NCI-H524 (cell line): ENCODE results near the gene JPT1.
"Not testable (repeated sequence)": the region's sequence is repeated elsewhere in the genome, so short reads cannot be mapped to it uniquely, and the experiment has no call there.

Source experiments
- DNase-seq, 2 experiments: peaks; one replicate each; lab custom pipeline; 2025; lab: John Stamatoyannopoulos, UW

Gene JPT1

GRCh38 chr17:75155191-75155601 lies 884 bp upstream of the JPT1 start:
- peak in 1 of 2 experiments; percentile 61 for DNase-seq

DNA sequence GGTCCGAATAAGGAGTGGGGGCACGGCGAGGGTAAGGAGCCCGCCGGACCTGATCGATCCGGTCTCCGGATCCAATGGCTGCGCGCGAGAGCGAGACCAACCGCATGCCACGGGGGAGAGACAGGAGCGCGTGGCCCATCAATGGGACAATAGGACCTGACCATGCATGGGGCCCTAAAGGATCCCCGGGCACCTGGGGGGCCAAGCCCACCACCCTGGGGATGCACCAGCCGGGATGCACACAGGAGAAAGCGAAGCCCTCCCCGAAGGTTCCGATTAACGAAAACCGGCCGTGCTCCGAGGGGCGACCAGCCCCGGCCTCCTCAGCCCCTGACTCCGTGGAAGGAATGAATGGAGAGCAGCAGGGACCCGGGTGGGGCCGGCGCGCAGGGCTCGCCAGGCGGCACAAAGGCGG lies 525 bp downstream of the JPT1 start:
- peak; percentile 50 to 59 for DNase-seq

DNA sequence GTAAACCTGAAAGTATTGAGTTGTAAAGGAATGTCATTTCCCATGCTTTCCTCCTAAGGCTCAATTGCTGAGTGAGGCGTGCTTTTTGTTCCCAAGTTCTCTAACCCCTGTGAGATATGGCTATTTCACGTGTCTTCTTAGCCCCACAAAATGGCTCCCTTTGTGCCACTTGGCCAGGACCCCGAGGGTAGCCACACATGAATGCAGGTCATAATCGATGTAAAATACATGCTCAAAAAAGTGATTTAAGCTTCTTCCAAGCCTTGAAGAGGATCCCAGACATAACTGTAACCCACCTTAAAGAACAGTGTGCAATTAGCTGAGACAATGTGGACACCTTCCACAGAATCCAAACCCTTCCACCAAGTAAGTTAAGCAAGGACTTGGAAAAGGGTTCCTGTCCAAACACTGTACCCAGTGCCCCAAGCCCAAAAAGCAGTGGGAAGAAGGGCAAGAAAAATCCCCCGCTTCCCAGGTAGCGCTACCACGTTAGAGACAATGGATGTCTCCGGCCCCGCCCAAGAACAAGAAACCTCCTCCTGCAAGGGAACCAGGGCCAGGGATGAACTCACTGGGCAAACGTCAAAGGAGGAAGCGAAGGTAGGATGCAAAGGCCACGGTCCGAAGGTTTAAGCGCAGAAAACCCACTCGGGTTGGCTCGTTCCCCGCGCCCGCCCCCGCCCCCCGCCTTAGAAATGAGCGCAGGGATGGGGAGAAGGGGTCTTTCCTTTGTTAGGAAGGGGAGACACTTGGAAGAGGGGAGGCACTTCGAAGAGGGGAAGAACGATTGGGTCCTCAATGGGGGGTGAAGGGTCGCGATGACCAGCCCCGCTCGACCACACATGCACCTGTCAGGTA lies 1.2 kb downstream of the JPT1 start:
- DNase-seq = peak; percentile 59 to 61

DNA sequence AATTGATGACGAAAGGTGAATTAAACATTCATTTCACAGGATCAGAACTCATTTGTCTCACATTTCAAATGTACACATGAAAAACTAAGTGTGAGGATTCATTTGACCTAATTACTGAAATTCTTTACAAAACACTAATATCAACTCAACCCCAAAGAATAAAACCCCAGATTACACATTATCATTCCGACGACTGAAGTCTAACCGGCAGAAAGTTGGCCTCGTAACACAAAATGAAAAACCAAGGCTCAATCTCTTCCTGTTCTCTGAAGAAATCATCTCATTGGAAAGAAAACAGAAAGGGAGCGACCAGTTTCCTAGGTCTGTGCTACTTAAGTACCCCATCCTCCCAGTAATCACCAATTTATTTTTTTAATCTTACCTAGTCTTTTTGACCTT lies 1.8 kb downstream of the JPT1 start:
- DNase-seq = no peak

DNA sequence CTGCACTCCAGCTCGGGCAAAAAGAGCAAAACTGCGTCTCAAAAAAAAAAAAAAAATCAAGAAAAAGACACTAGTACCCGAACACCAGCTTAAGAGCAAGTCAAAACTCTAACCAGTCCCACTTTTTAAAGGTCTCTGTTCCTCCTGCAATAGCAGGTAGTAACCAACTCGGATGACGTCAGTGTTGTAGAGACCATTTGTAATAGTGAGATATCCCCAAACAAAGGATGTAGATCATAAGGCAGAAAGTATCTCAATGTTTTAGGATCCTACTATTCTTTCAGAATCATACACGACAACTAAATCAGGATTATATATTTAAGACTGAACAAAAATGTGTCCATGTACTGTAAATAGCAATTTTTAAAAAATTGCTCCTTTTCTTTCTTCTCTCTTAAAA lies 2.4 kb downstream of the JPT1 start:
- DNase-seq = peak in 1 of 2 experiments; percentile 52

- DNase-seq = no peak
Observed at GRCh38 chr17:75147878-75148546, 6.3 kb downstream of the JPT1 start.

DNA sequence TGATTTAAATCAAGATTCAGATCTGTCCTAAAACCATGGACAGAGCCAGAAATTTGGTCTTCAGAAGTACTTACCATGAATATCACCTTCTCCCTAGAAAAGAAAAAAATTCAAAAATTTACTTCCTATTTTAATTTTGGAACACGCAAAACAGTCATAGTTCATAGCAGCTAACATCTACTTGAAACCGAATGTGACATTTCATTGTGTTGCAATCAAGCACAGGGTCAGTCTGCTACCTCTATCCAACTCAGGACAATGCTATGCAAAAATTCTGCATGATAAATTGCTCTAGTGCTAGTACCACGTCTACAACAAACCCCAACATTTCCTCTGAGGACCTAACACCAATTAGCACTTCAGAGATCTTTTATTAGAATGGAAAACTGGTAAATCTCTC lies 7.7 kb downstream of the JPT1 start:
- DNase-seq = no peak

- DNase-seq = no peak
Observed at GRCh38 chr17:75144816-75145512, 9.3 kb downstream of the JPT1 start.

DNA sequence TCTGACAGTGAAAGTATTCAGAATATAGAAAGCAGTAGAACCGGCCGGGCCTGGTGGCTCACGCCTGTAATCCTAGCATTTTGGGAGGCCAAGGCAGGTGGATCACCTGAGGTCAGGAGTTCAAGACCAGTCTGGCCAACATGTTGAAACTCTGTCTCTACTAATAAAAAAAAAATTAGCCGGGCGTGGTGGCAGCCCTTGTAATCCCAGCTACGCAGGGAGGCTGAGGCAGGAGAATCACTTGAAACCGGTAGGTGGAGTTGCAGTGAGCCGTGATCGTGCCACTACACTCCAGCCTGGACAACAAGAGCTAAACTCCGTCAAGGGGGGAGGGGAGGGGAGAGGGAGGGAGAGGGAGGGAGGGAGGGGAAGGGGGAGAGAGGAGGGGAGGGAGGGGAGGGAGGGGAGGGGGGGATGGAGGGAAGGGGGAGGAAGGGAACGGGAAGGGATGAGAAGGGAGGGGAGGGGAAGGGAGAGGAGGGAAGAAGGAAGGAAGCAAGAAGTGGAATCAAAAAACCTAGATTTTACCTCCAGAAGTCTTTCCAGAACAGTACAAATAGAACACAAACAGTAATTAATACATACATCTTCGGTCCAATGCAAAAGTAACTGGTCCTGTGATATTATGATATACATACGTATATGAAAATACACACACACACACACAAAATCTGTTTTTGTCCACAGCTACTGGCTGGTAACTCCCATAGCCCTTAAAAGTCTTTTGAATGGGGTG lies 11.9 kb downstream of the JPT1 start:
- no peak for DNase-seq

DNA sequence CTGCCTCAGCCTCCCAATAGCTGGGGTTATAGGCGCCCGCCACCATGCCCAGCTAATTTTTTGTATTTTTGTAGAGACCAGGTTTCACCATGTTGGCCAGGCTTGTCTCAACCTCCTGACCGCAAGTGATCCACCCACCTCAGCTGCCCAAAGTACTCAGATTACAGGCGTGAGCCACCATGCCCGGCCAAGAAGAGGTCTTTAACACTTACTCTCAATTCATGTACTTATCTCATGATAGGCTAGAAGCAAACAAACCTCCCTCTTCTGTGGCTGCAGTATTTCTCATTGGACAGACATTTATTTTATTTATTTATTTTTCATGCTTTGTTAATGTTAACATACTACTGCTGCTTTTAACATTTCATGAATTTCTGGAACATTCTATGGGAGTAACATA lies 15.8 kb downstream of the JPT1 start:
- DNase-seq = no peak

DNA sequence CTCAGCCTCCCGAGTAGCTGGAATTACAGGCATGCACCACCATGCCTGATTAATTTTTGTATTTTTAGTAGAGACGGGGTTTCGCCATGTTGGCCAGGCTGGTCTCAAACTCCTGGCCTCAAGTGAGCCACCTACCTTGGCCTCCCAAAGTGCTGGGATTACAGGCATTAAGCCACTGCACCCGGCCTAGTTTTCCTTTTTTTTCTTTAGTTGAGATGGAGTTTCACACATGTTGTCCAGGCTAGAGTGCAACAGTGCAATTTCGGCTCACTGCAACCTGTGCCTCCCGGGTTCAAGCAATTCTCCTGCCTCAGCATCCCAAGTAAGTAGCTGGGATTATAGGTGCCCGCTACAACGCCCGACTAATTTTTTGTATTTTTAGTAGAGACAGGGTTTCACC lies 16.6 kb downstream of the JPT1 start:
- not testable (repeated sequence) for DNase-seq

- no peak for DNase-seq
Observed at GRCh38 chr17:75135946-75136345, 18.4 kb downstream of the JPT1 start.

DNA sequence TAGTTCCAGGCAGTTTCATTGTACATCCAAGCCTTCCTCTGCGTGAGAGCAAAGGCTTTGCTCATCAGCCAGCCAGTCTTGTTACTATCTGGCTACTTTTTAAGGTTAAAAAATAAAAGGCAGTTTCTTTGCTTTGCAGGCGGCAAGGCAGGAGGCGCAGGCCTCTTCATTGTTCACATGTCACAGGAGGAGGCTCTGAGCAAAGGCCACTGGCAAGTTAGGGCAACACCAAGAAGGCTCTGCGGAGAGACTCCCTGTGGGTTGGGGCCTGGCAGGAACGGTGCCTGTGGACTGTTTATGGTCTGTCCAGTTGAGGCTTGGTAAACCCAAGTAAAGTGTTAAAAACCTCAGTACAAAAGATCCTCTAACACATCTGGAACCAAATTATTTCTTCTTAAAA lies 18.9 kb downstream of the JPT1 start:
- no peak for DNase-seq

- DNase-seq = peak in 1 of 2 experiments; percentile 35
Observed at GRCh38 chr17:75133607-75134347, 20.5 kb downstream of the JPT1 start.

- peak in 1 of 2 experiments; percentile 28 for DNase-seq
Observed at GRCh38 chr17:75133001-75133400, 21.3 kb downstream of the JPT1 start.

- peak in 1 of 2 experiments; percentile 48 for DNase-seq
Observed at GRCh38 chr17:75132018-75133000, 22.0 kb downstream of the JPT1 start.

GRCh38 chr17:75131278-75132017 lies 22.9 kb downstream of the JPT1 start, which contains the start of gene NT5C:
TSS of gene NT5C (minus strand) at chr17:75131742. CDS start at chr17:75131707, 35 bp downstream.
- peak; percentile 84 to 92 for DNase-seq

- DNase-seq = peak; percentile 100
Observed at GRCh38 chr17:75130632-75131277, 23.6 kb downstream of the JPT1 start.
